ENCODE measurements around the gene PLXNB3. TPM values are rescaled to one million over a fixed set of nuclear protein-coding genes. Genes with fewer than 3 reads are reported as not detected.
"Not testable (repeated sequence)": the region's sequence is repeated elsewhere in the genome, so short reads cannot be mapped to it uniquely, and the experiment has no call there.

Gene PLXNB3
- total RNA-seq = 2.6 and 10.3 TPM in 2 replicates

DNA sequence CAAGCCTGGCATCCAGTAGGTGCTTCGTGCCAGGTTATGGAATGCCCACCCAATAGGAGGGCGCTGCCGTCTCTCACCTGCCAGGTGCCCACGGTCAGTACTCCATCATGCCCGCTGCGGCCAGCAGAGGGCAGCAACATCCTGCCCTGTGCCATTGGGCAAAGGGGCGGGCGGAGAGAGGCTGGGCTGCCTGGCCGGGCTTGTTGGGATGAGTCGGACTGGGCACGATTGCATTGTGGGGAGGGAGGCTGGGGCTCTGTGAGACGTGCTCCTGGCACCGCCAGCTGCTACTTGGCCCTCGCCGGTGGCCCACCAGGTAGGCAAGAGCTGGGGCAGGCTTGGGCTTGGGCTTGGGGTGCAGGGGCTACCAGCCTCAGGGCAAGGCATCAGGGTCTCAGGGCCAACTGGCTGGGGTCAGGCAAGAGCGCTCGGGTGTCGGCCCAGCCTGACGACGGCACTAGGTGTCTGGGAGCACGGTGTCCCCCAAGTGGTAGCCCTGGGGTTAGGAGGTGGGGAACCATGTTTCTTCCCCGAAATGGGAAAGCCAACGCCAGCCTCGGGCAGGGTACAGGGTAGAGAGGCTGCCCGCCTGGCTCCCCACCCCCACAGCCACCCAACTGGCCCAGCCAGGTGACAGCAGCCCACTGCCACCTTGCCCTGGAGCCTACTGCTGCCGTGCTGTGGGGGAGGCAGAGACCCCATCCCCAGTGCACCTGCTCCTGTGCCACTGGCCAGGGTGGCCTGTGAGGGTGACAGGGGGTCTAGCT lies at the start of gene PLXNB3:
Gene PLXNB3, plus strand, starts transcription at position 261 of the 767 bp plus-strand sequence. CDS start 1,287 bp downstream, outside the sequence.
- DNase-seq (ENCODE audit: low read depth) = peak; percentile 28

DNA sequence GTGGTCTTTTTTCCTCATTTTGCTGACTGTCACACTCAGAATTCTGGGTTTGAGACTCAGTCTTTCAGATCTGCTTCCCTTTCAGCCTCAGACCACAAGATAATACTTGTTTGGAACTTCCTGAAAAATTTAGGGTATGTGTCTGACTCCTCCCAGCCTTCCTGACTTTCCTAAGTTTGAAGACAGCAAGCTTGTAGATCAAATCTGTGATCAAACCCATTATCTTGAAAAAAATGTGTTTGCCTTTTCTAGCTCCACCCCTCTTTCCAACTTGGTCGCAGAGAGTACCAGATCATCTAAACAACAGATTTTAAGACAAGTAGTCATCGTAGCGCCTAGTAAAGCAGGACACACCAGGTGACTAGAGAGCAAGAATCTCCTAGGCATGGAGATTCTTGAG lies 49.8 kb upstream of the PLXNB3 start:
- no peak for DNase-seq (ENCODE audit: low read depth)

DNA sequence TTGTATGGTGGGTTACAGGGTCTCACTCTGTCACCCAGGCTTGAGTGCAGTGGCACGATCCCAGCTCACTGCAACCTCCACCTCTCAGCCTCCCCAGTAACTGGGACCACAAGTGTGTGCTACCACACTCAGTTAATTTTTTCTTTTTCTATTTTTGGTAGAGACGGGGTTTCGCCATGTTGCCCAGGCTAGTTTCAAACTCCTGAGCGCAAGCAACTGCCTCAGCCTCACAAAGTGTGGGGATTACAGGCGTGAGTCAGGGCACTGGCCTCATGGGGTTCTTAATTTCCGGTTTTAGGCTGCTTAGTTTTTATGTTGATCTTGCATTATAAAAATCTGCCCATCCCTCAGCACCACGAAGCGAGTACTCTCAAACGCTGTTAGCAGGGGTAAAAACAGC lies 46.6 kb upstream of the PLXNB3 start:
- DNase-seq (ENCODE audit: low read depth) = no peak

DNA sequence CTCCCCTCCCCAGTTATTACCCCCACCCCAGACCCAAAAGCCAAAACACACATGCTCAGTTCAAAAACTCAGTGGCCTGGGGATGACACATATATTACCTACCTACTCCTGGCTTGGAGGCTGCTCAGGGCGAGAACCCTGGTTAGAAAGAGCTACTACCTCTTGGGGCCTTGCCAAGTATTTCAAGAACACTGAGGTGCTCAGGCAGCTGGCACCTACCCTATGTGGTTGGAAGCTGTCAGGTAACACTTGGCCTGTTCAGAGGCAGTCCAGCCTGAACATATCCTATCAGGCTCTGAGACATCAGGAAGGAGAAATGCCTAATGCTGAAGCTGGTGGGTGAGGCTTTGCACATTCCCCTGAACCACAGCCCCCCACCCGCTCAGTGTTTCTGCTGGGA lies 44.8 kb upstream of the PLXNB3 start:
- DNase-seq (ENCODE audit: low read depth) = no peak

DNA sequence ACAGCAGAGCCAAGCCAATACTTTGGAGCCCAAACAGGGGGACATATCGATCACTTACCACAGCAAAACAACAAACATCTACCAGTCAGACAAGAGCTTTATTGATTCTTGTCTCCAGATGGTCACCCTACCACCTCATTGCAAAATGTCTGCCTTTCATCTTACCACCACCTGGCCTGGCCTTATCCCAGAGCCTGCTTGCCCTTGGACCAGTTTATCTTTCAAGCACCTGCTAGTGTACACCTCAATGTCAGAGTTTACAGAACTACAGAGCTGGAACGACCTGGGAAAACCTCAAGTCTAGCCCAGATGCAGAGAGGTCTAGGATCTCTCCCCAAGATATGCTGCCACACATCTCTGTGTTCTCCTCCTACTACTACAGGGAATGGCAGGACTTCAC lies 44.3 kb upstream of the PLXNB3 start:
- no peak for DNase-seq (ENCODE audit: low read depth)

DNA sequence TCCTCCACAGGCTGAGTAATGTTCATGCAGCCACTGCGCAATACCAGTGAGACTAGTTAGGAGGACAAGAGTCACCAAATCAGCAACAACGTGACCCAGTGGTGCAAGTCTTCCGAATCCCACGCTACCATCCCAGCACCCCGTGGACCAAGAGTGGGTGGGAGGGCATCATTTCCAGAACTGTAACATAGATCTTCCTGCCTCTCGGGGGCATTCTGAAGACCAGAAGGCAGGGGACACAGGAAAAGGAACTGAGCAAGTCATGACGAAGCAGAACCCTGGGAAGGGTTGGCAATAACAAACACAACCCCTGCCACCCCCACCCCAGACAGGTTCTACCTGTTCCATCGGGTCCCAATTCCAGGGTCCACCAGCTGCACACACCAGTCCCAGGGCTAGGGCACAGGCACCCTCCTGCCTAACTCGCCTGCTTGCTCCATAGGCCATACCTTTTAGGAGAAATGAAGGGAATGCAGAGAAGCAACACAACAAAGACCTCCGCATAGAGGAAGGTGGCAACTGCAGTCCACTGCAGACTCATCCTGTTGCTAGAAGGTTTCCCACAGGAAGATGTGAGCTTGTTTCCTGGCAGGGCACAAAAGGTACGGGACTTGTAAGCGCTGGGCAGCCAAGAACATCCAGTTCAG lies 41.2 kb upstream of the PLXNB3 start:
- DNase-seq (ENCODE audit: low read depth) = no peak

DNA sequence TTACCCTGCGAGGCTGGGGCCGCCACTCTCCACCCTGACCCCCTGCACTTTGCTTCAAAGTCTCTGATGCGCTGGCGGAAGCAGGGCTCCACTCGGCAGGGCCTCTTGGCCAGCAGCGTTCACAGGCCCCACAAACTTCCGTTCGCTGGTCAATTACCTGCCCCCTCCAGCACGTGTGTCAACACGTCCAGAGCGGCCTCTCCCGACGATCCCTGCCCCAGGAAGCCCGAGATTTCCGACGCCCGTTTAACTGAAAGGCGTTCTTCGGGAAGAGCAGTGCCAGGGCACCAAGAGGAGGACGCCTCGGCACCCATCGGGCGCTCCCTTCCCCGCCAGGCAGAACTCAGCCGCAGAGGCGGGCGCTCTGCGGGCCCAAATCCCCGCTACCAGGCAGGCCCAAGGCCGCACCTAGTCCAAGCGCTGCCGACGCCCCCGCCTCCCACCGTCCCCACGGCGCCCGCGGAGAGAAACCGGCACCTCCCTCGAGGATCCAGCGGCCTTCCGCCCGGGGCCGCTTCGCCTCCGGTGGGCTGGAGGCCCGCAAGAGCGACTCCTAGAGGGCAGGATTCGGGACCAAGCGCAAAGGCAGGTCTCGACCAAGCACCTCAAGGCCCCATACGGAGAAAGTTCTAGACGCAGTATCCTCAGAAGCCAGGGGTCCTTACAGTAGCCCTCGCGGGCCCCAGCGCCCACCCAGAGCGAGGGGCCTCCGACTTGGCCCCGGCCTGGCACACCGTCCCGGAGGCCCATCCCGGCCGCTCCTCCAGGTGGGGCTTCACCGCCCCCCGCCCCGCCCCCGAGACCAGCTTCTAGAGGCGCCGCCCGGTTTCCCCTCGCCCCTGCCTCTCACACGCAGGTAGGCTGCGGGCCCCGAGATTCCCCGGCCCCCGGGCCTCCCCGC lies 40.4 kb upstream of the PLXNB3 start:
- no peak for DNase-seq (ENCODE audit: low read depth)

DNA sequence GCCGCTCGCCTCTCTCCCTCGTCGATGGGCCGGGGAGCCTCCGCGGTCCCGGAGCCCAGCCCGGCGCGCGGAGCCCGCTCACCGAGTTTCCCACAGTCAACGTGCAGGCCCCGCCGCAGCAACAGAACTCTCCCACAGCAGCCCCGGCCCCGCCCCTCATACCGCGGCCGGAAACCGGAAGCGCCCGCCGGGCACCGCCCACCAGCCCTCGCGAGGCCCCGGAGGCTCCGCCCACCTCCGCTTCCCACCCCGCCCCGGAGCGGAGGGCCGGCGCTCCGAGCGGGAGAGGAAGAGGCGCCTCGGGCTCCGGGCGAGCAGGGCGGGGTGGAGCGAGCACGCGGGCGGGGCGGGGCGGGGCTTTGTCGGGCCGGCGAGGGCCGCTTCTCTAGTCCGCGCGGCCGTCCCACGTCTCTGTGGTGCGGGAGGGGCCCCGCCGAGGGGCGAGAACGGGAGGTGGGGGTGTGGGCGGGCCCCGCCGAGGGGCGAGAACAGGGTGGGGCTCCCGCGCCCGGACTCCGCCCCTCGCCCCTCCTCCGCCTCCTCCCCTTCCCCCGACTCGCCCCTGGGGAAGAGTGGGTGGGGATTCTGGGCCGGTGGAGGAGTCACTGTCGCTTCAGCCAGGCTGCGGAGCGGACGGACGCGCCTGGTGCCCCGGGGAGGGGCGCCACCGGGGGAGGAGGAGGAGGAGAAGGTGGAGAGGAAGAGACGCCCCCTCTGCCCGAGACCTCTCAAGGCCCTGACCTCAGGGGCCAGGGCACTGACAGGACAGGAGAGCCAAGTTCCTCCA lies 39.6 kb upstream of the PLXNB3 start, which contains the start of the genes ABCD1 and BCAP31:
Gene ABCD1, plus strand, starts transcription at position 605 of the 787 bp plus-strand sequence. CDS start 411 bp downstream, outside the sequence.
Gene BCAP31, minus strand, starts transcription at position 136 of the 787 bp plus-strand sequence. CDS start 1,143 bp downstream, outside the sequence.
- DNase-seq (ENCODE audit: low read depth) = peak; percentile 41

DNA sequence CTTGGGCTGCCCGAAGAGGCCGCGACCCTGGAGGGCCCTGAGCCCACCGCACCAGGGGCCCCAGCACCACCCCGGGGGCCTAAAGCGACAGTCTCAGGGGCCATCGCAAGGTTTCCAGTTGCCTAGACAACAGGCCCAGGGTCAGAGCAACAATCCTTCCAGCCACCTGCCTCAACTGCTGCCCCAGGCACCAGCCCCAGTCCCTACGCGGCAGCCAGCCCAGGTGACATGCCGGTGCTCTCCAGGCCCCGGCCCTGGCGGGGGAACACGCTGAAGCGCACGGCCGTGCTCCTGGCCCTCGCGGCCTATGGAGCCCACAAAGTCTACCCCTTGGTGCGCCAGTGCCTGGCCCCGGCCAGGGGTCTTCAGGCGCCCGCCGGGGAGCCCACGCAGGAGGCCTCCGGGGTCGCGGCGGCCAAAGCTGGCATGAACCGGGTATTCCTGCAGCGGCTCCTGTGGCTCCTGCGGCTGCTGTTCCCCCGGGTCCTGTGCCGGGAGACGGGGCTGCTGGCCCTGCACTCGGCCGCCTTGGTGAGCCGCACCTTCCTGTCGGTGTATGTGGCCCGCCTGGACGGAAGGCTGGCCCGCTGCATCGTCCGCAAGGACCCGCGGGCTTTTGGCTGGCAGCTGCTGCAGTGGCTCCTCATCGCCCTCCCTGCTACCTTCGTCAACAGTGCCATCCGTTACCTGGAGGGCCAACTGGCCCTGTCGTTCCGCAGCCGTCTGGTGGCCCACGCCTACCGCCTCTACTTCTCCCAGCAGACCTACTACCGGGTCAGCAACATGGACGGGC lies 38.8 kb upstream of the PLXNB3 start:
- no peak for DNase-seq (ENCODE audit: low read depth)

DNA sequence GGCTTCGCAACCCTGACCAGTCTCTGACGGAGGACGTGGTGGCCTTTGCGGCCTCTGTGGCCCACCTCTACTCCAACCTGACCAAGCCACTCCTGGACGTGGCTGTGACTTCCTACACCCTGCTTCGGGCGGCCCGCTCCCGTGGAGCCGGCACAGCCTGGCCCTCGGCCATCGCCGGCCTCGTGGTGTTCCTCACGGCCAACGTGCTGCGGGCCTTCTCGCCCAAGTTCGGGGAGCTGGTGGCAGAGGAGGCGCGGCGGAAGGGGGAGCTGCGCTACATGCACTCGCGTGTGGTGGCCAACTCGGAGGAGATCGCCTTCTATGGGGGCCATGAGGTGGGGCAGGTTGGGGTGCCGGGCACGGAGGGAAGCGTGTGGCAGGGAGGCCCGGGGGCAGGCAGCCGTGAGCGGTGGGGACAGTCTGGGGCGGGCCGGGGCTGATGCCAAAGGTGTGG lies 38.2 kb upstream of the PLXNB3 start:
- DNase-seq (ENCODE audit: low read depth) = no peak

DNA sequence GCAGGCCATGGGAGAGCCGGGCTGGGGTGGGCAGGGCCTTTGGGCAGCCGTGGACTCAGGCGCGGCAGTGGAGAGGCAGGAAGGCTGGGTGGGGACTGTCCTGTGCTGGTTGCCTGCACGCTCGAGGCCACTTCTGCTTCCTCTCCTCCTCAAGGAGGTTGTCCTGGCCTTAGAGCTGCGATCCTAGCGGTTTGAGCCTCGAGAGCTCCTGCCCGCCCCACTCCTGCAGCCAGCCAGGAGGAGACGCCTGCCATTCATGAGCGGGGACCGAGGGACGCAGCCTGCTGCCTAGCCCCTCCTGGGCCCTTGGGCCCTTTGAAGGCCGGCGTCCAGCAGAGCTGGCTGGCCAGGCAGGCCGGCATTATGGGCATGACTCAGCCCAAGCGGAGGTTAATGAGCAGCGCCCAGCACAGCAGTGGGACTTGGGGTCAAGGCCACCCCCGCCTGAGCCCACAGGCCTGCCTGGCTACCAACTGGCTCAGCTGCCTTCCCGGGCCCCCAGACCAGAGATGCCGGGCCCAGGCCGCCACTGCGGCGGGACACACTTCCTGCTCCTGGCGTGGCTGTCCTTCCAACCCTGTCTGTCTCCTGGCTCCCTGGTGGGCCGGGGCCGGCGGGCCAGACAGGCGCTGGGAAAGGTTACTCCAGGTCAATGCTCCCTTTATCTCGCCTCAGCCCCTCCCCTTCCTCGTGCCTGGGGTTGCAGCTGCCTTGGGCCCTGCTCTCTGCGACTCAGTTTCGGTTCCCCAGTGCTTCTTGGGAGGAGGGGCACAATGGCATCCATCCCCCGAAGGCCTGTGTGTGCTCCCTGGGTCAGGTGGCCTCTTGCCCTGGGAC lies 37.5 kb upstream of the PLXNB3 start:
- DNase-seq (ENCODE audit: low read depth) = peak; percentile 57

DNA sequence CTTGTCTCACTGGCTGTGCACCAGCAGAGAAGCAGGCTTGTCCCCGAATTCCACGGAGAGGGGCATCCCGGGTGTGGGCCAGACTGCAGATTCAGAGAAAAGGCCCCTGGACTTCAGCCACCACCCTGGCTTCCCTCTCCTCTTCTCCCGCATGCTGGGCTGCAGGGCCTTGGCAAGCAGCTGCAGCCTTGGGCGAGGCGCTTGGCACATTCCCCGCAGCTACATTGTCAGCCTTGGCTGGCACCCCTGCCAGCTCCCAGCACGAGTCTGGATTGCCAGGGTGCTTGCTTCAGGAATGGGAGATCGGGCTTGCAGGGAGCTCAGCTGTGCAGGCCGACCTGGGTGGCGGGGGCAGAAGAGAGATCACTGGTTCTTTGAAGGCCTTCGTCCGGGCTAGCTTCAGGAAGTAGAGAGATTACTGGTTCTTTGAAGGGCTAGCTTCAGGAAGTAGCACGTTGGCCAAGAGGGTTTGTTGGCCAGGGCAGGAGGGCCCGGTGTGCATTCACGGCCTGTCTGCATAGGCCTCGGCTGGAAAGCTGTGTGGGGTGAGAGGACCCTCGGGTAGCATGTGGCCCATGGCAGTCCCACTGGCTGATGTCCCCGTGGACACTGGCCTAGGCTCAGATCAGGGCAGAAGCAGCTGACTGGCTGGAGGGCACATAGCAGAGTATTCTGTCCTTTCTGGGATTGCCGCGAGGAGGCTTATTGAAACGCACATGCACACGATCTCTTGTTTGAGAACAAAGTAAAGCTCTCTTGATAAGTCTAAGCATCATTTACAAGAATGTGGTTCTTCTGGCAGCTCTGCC lies 36.7 kb upstream of the PLXNB3 start:
- peak; percentile 25 for DNase-seq (ENCODE audit: low read depth)

DNA sequence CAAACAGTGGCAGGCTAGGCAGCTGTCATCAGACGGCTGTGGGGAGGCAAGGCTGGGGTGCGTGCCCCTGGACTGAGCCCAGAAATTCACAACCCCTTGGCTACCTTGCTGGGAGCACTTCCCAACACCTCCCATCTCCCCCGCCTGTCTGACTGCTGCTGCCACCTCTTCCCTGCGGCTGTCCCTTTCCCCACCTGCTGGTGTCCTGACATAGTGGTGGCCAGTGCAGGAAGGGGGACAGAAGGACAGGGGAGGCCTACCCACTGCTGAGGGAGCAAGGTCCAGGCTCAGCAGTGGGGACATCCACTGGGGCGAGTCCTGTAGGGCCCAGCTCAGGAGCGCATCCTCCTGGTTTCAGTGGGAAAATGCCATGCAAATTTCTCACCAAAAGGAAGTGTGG lies 36.0 kb upstream of the PLXNB3 start:
- DNase-seq (ENCODE audit: low read depth) = no peak

DNA sequence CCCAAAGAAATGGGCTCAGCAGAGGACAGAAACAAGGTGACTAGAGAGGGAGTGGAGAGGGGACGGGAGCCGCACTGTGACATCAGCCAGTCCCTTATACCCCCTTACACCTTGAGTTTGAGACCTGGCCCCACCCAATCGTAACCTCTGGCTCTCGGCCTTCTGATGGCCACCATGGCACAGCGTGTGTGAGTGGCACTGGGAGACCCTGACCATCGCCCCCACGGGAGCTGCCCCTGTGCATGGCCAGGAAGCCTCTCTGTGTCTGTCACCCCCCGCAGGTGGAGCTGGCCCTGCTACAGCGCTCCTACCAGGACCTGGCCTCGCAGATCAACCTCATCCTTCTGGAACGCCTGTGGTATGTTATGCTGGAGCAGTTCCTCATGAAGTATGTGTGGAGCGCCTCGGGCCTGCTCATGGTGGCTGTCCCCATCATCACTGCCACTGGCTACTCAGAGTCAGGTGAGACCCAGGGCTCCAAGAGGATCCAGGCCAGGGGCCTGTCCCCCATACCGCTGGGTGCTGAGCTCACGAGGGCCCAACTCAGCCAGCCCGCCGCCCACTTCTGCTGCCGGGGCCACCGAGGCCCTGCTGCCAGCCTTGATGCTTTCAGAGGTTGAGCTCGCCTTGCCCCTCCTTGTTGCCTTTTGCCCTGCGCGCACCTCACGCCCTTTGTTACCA lies 35.0 kb upstream of the PLXNB3 start:
- DNase-seq (ENCODE audit: low read depth) = no peak

DNA sequence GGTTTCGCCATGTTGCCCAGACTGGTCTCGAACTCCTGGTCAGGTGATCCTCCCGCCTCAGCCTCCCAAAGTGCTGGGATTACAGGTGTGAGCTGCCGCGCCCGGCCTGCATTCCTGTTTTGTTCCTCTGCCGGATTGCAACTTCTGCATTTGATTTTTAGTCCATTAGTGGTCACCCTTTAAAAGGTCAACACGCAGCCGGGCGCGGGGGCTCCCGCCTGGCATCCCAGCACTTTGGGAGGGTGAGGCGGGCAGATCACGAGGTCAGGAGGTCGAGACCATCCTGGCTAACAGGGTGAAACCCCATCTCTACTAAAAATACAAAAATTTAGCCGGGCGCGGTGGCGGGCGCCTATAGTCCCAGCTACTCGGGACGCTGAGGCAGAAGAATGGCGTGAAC lies 33.9 kb upstream of the PLXNB3 start:
- DNase-seq (ENCODE audit: low read depth) = not testable (repeated sequence)

DNA sequence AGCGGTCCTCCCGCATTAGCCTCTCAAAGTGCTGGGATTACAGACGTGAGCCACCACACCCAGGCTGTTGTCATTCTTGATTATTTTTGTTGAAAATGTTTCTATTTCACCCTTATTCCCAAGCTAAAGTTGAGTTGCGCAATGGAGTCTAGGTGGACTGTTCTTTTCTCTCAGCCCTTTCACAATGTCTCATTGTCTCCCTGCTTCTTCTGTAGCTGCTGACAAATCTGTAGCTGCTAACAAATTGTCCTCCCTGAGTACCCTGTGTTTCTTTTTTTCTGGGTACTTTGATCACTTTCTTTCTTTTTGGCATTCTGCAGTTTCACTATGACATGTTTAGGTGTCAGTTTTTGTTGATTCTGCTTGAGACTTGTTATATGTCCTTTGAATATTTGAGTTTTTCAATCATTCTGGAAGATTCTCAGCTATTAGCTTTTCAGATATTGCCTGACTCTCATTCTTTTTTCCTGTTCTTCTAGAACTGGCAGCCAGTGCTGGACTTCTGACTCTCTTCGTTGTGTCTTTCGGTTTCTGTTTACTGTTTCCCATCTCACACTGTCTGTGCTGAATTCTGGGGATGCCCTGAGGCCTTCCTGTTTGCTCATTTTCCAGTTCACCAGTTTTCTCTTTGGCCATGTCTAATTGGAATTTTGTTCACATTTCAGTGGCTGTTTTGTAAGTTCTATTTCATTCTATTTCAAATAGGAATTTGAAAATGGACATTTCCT lies 32.8 kb upstream of the PLXNB3 start:
- DNase-seq (ENCODE audit: low read depth) = peak; percentile 47

DNA sequence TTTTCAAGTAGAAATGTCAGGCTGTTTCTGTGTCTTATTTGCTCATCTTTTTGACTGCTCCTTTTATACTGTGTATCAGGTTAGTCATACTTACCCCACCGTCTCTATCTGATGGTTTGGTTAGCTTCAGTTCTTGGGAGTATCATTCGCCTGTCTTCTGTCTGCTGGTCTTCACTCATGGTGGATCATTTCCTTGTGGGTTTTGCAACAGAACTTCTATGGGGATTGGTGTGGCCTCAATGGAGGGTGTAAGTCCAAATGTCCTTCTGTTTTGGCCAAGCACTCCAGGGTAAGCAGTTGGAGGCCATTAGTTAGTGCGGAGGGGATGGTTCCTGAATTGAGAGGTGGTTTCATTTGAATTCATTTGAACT lies 32.2 kb upstream of the PLXNB3 start:
- DNase-seq (ENCODE audit: low read depth) = no peak

All from renal cortical epithelial cell (primary cell).